Activated naive CD4-positive, alpha-beta T cell treated with anti-CD3 and anti-CD28 coated beads for 36 hours (primary cell): ENCODE results near the gene NR4A3. TPM values are rescaled to one million over a fixed set of nuclear protein-coding genes. Genes with fewer than 3 reads are reported as not detected.

Experiments
- CTCF ChIA-PET: fragments of 350-600 bp; sonication (Branson Sonifier 250); formaldehyde crosslinking; loops from one replicate; lab custom pipeline; 2021; ENCODE audit warnings: antibody characterized with exemption; lab: Charles Lee
- DNase-seq: peaks from one replicate; pipeline ENCODE4 v3.0.0-alpha.2; 2020
- H3K27ac Mint-ChIP-seq: one replicate; pipeline ENCODE4 v1.8.0; 2021; ENCODE audit warnings: mild to moderate bottlenecking, mixed read lengths
- H3K27me3 Mint-ChIP-seq: one replicate; pipeline ENCODE4 v1.8.0; 2021; ENCODE audit warnings: low read depth, mixed read lengths
- H3K36me3 Mint-ChIP-seq: one replicate; pipeline ENCODE4 v1.8.0; 2021; ENCODE audit warnings: low read depth, mixed read lengths
- H3K4me1 Mint-ChIP-seq: one replicate; pipeline ENCODE4 v1.8.0; 2021; ENCODE audit warnings: low read depth, mixed read lengths
- H3K4me3 Mint-ChIP-seq: one replicate; pipeline ENCODE4 v1.8.0; 2021; ENCODE audit warnings: mild to moderate bottlenecking, moderate library complexity, mixed read lengths
- H3K9me3 Mint-ChIP-seq: one replicate; pipeline ENCODE4 v1.8.0; 2021; ENCODE audit warnings: mixed read lengths
- intact Hi-C: fragments of 100-400 bp; cut with micrococcal nuclease; formaldehyde crosslinking; loops from one replicate; pipeline ENCODE4 v1.15.1; 2023
- total RNA-seq, 2 experiments: library from RNA; stranded (reverse); gene quantifications; one replicate each; pipeline ENCODE4 v1.2.3, GENCODE V29; 2021

NR4A3 gene
- total RNA-seq, 2 experiments from 2014 or later: 3.8 to 4.2 TPM

DNA sequence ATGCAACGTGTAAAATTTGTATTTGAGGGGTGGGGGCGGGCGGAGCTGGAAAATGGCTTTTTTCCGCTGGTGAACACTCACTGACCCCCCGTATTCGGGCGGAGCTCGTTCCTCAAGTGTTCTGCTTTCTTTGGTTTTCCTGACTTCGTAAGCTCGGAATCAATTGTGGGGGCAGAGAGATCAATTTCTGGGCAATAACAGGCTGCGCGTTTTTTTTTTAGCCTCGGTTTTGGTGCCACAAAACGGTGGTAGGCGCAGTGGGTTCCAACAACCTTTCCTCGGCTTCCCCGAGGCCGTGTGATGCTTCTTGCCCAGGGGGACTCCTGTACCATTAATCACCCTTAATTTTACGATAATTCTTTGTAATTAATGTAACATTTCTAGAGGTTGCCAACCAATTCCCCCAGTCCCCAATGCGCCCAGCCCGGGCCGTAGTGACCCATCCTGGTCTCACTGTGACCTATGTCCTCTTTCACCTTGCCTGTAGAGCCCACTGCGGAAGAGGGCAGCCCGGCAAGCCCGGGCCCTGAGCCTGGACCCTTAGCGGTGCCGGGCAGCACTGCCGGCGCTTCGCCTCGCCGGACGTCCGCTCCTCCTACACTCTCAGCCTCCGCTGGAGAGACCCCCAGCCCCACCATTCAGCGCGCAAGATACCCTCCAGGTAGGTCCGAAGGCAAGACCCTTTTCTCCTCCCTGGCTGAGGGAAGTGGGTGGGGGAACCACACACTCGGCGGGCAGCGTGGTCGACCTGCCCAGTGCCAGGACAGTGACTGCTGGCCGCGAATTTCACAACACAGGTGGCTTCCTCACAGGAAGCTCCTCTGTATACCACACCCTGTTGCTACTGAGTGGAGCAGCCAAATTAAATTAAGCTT is 3.7 kb downstream of the NR4A3 start:
- H3K27ac Mint-ChIP-seq: no peak overlapping the region
- peaks cover 33% of the 10 kb centered on the region for H3K27me3 Mint-ChIP-seq
- H3K4me1 Mint-ChIP-seq: peaks cover 57% of the 10 kb centered on the region
- intact Hi-C loops: loop anchor here (1.0 to 2.0 kb wide), 5 partner anchors 14 to 186 kb away; partner anchors contain the start of gene STX17
- H3K4me3 Mint-ChIP-seq: peak overlapping the region; percentile 94
- DNase-seq: no peak
- H3K9me3 Mint-ChIP-seq: no peaks in the 10 kb centered on the region
- CTCF ChIA-PET: interaction anchor here (0.6 to 1.6 kb wide), 14 partner anchors 11 to 278 kb away, joined by 3 to 13 read pairs (median 3); partner anchors contain the start of gene STX17
- H3K36me3 Mint-ChIP-seq: peaks cover 23% of the 10 kb centered on the region

DNA sequence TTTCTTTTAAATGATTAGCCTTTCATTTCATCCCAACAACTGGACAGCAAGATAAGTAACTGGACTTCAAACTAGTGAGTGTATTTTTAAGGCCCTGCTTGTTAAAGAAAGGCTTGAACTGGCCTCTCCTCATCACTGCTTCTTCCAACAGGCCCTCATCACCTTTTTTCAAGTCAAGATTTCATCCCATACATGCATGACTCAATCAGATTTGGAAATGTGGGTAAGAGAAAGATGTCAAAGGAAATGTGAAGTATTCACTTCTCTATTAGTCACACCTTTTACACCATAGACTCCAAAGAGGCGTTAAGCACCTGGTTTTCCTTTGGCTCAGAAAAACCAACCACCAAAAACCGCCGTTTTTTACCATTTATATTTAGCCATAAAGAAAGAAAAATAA is 4.9 kb downstream of the NR4A3 start:
- Mint-ChIP-seq H3K9me3 (no peaks in the 10 kb centered on the region), H3K27ac (no peak overlapping the region), H3K36me3 (peaks cover 28% of the 10 kb centered on the region), H3K4me3 (no peak overlapping the region), H3K4me1 (peaks cover 53% of the 10 kb centered on the region), H3K27me3 (peaks cover 33% of the 10 kb centered on the region)
- peak; percentile 35 for DNase-seq
- intact Hi-C loops: loop anchor here (1.0 to 2.0 kb wide), 5 partner anchors 15 to 185 kb away; partner anchors contain the start of gene STX17
- CTCF ChIA-PET: interaction anchor here (1.2 kb wide), 1 partner anchor 29 kb away, joined by 3 read pairs; no protein-coding TSS in a partner anchor

DNA sequence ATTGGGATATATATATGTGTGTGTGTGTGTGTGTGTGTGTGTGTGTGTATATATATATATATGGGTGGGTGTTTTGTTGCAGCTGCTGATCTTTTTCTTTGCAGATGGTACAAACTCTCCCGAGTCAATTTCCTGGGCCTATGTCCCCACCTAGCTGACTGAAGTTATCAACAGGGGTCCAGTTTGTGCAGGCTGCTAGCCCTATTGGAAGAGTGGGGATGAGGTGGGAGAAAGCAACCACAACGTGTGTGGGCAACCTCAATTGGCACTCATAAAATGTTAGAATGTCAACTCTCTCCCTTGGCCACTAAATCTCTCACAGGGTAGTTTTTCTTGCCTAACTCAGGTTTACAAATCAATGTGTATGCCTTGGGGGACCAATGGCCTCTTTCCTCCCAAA is 5.6 kb downstream of the NR4A3 start:
- Mint-ChIP-seq H3K9me3 (no peaks in the 10 kb centered on the region), H3K27ac (no peak overlapping the region), H3K4me1 (peaks cover 53% of the 10 kb centered on the region), H3K27me3 (peaks cover 33% of the 10 kb centered on the region), H3K4me3 (no peak overlapping the region), H3K36me3 (peaks cover 28% of the 10 kb centered on the region)
- CTCF ChIA-PET: no interaction called here
- intact Hi-C loops: loop anchor here (2.0 kb wide), 1 partner anchor 24 kb away; no protein-coding TSS in a partner anchor
- DNase-seq: no peak

DNA sequence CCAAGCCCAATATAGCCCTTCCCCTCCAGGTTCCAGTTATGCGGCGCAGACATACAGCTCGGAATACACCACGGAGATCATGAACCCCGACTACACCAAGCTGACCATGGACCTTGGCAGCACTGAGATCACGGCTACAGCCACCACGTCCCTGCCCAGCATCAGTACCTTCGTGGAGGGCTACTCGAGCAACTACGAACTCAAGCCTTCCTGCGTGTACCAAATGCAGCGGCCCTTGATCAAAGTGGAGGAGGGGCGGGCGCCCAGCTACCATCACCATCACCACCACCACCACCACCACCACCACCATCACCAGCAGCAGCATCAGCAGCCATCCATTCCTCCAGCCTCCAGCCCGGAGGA is 6.3 kb downstream of the NR4A3 start:
- no peaks in the 10 kb centered on the region for H3K9me3 Mint-ChIP-seq
- CTCF ChIA-PET: no interaction called here
- H3K27me3 Mint-ChIP-seq: peaks cover 29% of the 10 kb centered on the region
- DNase-seq: no peak
- H3K36me3 Mint-ChIP-seq: peaks cover 32% of the 10 kb centered on the region
- no peak overlapping the region for H3K27ac Mint-ChIP-seq
- no peak overlapping the region for H3K4me3 Mint-ChIP-seq
- peaks cover 49% of the 10 kb centered on the region for H3K4me1 Mint-ChIP-seq
- intact Hi-C loops: no loop called here

DNA sequence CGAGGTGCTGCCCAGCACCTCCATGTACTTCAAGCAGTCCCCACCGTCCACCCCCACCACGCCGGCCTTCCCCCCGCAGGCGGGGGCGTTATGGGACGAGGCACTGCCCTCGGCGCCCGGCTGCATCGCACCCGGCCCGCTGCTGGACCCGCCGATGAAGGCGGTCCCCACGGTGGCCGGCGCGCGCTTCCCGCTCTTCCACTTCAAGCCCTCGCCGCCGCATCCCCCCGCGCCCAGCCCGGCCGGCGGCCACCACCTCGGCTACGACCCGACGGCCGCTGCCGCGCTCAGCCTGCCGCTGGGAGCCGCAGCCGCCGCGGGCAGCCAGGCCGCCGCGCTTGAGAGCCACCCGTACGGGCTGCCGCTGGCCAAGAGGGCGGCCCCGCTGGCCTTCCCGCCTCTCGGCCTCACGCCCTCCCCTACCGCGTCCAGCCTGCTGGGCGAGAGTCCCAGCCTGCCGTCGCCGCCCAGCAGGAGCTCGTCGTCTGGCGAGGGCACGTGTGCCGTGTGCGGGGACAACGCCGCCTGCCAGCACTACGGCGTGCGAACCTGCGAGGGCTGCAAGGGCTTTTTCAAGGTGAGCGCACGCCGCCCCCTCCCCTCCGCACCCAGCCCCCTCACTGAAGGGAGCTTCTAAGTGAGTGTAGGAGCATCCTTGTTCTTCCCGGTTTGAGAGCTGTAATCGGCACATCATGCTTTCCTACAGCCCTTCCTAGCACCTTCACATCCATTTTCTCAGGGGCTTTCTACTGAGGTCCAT is 6.9 kb downstream of the NR4A3 start:
- H3K27me3 Mint-ChIP-seq: peaks cover 29% of the 10 kb centered on the region
- peaks cover 46% of the 10 kb centered on the region for H3K4me1 Mint-ChIP-seq
- DNase-seq: no peak
- H3K36me3 Mint-ChIP-seq: peaks cover 37% of the 10 kb centered on the region
- intact Hi-C loops: no loop called here
- no peak overlapping the region for H3K4me3 Mint-ChIP-seq
- CTCF ChIA-PET: no interaction called here
- H3K27ac Mint-ChIP-seq: no peak overlapping the region
- no peaks in the 10 kb centered on the region for H3K9me3 Mint-ChIP-seq

DNA sequence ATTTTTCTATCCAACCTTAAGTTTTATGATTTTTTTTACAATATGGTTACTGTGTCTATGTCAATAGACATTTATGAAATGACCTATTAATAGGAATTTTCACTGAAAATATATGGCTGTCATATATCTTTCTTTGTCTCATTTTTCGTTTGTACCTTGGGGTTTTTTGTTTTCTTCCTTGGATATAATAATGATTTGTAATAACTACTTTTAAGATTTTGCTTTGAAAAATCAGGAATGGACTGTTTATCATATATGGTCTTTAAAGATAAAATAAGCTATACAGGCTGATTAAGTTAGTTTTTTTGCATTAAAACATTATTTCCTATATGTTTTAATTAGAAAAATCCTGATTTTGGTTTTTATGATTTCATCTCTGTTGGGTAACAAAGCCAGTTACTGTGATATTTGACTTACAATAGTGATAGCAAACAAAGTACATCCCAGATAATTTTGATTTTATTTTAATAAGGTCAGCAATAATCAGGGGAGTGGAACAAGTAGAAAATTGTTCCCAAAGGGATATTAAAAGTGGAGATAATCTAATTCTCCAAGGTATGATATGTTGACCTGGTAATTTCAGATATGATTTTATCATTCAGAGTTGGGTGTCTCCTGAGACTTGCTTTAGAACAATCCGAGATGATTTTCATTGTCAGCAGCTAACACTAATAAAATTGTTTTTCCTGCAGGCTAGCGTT is 10.3 kb downstream of the NR4A3 start:
- peaks cover 18% of the 10 kb centered on the region for H3K4me1 Mint-ChIP-seq
- H3K27me3 Mint-ChIP-seq: peaks cover 20% of the 10 kb centered on the region
- H3K4me3 Mint-ChIP-seq: no peak overlapping the region
- peaks cover 59% of the 10 kb centered on the region for H3K36me3 Mint-ChIP-seq
- intact Hi-C loops: no loop called here
- CTCF ChIA-PET: no interaction called here
- no peak for DNase-seq
- H3K9me3 Mint-ChIP-seq: no peaks in the 10 kb centered on the region
- no peak overlapping the region for H3K27ac Mint-ChIP-seq

DNA sequence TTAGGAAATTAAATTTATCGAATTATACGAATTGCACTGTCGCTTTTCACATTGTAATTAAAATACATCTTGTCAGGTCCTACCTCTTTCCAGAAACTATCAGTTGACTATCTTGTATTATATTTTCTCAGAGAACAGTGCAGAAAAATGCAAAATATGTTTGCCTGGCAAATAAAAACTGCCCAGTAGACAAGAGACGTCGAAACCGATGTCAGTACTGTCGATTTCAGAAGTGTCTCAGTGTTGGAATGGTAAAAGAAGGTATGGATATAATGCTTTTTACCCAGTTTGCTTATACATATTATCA is 10.8 kb downstream of the NR4A3 start:
- H3K36me3 Mint-ChIP-seq: peaks cover 58% of the 10 kb centered on the region

DNA sequence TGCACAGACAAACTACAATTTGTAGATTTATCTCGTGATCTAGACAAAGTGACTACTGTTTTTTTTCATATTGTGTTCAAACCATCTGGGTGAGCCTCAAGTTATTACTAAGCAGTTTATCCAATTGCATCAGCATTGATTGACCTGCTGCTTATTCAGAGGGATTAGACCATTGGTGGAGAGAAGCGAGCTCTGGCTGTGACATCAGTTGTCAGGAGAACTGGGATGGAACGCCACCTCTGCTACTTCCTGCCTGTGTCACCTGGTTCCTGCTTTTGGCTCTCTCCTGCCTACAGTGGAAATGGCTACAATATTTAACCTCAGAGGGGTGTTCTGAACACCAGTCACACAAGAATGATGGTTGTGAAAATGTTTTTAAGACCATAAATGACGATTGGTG is 12.1 kb downstream of the NR4A3 start:
- H3K9me3 Mint-ChIP-seq: no peaks in the 10 kb centered on the region
- intact Hi-C loops: no loop called here
- peaks cover 6% of the 10 kb centered on the region for H3K4me1 Mint-ChIP-seq
- H3K27ac Mint-ChIP-seq: no peak overlapping the region
- CTCF ChIA-PET: no interaction called here
- H3K4me3 Mint-ChIP-seq: no peak overlapping the region
- peaks cover 57% of the 10 kb centered on the region for H3K36me3 Mint-ChIP-seq
- DNase-seq: no peak
- H3K27me3 Mint-ChIP-seq: peaks cover 12% of the 10 kb centered on the region

More for the DNA sequence above, 10.8 kb downstream of the NR4A3 start:
- intact Hi-C loops: no loop called here
- Mint-ChIP-seq H3K27me3 (peaks cover 19% of the 10 kb centered on the region), H3K27ac (no peak overlapping the region), H3K9me3 (no peaks in the 10 kb centered on the region), H3K4me3 (no peak overlapping the region), H3K4me1 (peaks cover 13% of the 10 kb centered on the region)
- no peak for DNase-seq
- CTCF ChIA-PET: no interaction called here

DNA sequence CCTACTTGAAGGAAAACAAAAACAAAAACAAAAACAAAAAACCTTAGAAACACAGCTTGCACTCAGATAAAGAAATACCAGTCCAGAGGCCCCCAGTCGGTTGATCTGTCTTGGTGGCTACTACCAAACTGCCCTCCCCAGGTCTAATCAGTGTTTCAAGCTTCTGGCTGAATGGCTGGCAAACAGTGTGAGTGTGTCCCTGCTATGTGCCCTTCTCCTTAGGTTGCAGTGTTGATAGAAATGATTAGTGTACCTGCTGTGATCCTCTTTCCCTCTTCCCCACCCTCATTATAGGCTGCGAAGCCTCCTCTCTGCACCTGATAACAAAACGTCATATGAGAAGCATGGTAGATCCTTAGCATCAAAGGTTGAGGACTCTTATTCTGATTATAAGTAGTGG is 12.8 kb downstream of the NR4A3 start:
- H3K9me3 Mint-ChIP-seq: no peaks in the 10 kb centered on the region
- H3K4me3 Mint-ChIP-seq: no peak overlapping the region
- H3K36me3 Mint-ChIP-seq: peaks cover 54% of the 10 kb centered on the region
- intact Hi-C loops: no loop called here
- no peak overlapping the region for H3K27ac Mint-ChIP-seq
- peaks cover 5% of the 10 kb centered on the region for H3K27me3 Mint-ChIP-seq
- H3K4me1 Mint-ChIP-seq: no peaks in the 10 kb centered on the region
- no peak for DNase-seq
- CTCF ChIA-PET: no interaction called here

DNA sequence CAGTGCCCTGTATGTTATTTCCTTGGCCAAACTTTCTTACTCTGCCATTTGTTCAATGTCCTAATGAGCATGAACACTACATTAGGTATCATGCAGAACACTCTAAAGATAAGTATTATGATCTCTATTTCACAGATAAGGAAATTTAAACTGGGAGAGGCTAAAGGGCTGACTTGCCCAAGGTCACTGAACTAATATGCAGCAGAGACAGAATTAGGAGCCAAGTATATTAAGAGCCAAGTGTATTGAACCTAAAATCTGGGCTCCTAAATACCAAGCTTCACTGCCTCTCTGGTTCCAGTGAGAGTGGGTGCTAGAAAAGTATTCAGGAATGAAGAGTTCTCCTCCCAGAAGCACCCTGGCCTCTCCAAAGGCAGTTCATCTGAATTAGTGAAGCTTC is 13.5 kb downstream of the NR4A3 start:
- intact Hi-C loops: no loop called here
- Mint-ChIP-seq H3K9me3 (no peaks in the 10 kb centered on the region), H3K4me1 (no peaks in the 10 kb centered on the region), H3K4me3 (no peak overlapping the region), H3K36me3 (peaks cover 53% of the 10 kb centered on the region), H3K27ac (no peak overlapping the region), H3K27me3 (no peaks in the 10 kb centered on the region)
- CTCF ChIA-PET: no interaction called here
- no peak for DNase-seq

DNA sequence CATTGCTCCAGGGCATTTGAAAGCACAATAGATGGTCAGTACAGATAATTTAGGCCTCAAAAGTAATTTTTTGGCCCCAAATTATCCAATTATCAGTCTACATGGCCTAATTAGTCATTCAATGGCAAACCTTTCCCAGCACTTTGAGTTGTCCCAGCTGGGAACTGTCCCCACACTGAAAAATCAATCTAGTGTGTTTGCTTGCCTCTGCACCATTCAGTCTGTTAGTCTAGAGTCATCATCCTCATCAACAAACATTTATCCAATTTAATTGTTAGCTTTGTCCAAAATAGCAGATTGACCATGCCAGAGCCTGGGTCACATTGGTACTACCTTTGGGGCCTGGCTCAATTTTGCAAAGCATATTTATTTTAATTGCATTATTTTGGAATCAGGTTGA is 13.9 kb downstream of the NR4A3 start:
- no peak for DNase-seq
- Mint-ChIP-seq H3K36me3 (peaks cover 52% of the 10 kb centered on the region), H3K27me3 (no peaks in the 10 kb centered on the region), H3K27ac (no peak overlapping the region), H3K4me3 (no peak overlapping the region), H3K4me1 (no peaks in the 10 kb centered on the region), H3K9me3 (no peaks in the 10 kb centered on the region)
- CTCF ChIA-PET: interaction anchor here (1.0 kb wide), 1 partner anchor 11 kb away, joined by 3 read pairs; no protein-coding TSS in a partner anchor
- intact Hi-C loops: no loop called here

DNA sequence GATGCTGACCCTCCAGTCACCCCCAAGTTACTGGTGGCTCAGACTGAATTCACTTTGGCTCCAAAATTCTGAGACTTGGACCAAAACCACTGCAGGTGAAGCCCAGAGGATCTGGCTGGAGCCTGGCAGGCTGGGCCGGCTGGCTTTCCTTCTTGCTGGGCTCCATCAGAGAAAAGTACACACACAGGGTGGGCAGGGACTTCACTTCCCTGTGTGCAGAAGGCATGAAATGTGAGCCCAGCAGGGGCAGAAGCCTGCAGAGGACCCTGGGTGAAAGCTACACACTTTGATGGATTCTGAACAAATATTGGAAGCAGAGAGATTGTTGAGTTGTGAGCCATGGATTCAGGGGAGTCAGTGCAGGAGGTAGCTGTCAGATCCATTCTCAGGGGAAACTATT is 18.4 kb downstream of the NR4A3 start:
- DNase-seq: no peak
- intact Hi-C loops: no loop called here
- Mint-ChIP-seq H3K9me3 (no peaks in the 10 kb centered on the region), H3K36me3 (peaks cover 43% of the 10 kb centered on the region), H3K4me3 (no peak overlapping the region), H3K4me1 (no peaks in the 10 kb centered on the region), H3K27ac (no peak overlapping the region), H3K27me3 (no peaks in the 10 kb centered on the region)
- CTCF ChIA-PET: no interaction called here
